Bronchial epithelial cell (primary cell): ENCODE results near the gene PAX5. TPM values are rescaled to one million over a fixed set of nuclear protein-coding genes. Genes with fewer than 3 reads are reported as not detected.

Experiments used
- DNase-seq: peaks from one replicate; pipeline ENCODE4 v3.0.0-alpha.2; 2010; ENCODE audit warnings: low read depth
- FAIRE-seq: peaks from 2 replicates; lab custom pipeline; 2011; peaks lifted over from hg19 to GRCh38; lab: Jason Lieb, UNC
- H3K27me3 ChIP-seq: 2 replicates; pipeline ENCODE4 v1.5.1; 2011; ENCODE audit warnings: low read length; ENCODE audit not compliant: control insufficient read depth, insufficient read depth
- H3K36me3 ChIP-seq: 2 replicates; pipeline ENCODE4 v1.5.1; 2011; ENCODE audit warnings: low read length; ENCODE audit not compliant: control insufficient read depth, insufficient read depth
- H3K4me3 ChIP-seq: 2 replicates; pipeline ENCODE4 v1.5.1; 2011; ENCODE audit warnings: mild to moderate bottlenecking, low read depth, low read length, control low read depth
- total RNA-seq: library from RNA; depleted of rRNA; stranded (reverse); fragments of >200 nt; gene quantifications from 2 replicates; pipeline ENCODE4 v1.2.1, GENCODE V29; 2014
- TF ChIP-seq, protein P1 (sequence below): IDR thresholded peaks from 2 replicates; pipeline ENCODE4 v1.5.1; 2011; ENCODE audit warnings: mild to moderate bottlenecking, moderate library complexity, low read length, control low read depth, inconsistent platforms; ENCODE audit not compliant: insufficient read depth, severe bottlenecking

PAX5 gene
- total RNA-seq, 1 donor from 2014 or later: not detected

- peaks cover 6% of the 10 kb centered on the region for H3K27me3 ChIP-seq
- H3K36me3 ChIP-seq: no peaks in the 10 kb centered on the region
- TF ChIP-seq, protein P1, sequence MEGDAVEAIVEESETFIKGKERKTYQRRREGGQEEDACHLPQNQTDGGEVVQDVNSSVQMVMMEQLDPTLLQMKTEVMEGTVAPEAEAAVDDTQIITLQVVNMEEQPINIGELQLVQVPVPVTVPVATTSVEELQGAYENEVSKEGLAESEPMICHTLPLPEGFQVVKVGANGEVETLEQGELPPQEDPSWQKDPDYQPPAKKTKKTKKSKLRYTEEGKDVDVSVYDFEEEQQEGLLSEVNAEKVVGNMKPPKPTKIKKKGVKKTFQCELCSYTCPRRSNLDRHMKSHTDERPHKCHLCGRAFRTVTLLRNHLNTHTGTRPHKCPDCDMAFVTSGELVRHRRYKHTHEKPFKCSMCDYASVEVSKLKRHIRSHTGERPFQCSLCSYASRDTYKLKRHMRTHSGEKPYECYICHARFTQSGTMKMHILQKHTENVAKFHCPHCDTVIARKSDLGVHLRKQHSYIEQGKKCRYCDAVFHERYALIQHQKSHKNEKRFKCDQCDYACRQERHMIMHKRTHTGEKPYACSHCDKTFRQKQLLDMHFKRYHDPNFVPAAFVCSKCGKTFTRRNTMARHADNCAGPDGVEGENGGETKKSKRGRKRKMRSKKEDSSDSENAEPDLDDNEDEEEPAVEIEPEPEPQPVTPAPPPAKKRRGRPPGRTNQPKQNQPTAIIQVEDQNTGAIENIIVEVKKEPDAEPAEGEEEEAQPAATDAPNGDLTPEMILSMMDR: no peak
- no peak for DNase-seq
- FAIRE-seq: no peak
- H3K4me3 ChIP-seq: no peak overlapping the region
These were observed 154.8 kb downstream of the PAX5 start for GRCh38 chr9:36878986-36879982.

GRCh38 chr9:36877239-36877638, 156.8 kb downstream of the PAX5 start:
- FAIRE-seq: no peak
- TF ChIP-seq, protein P1: no peak
- Histone ChIP-seq H3K36me3 (no peaks in the 10 kb centered on the region), H3K27me3 (peaks cover 6% of the 10 kb centered on the region), H3K4me3 (no peak overlapping the region)
- DNase-seq: no peak

GRCh38 chr9:36876056-36876455, 158.0 kb downstream of the PAX5 start:
- FAIRE-seq (no peak), DNase-seq (no peak)
- TF ChIP-seq, protein P1: no peak

GRCh38 chr9:36874921-36875320, 159.1 kb downstream of the PAX5 start:
- TF ChIP-seq, protein P1: no peak
- FAIRE-seq (no peak), DNase-seq (peak; percentile 14)
- Histone ChIP-seq H3K27me3 (peaks cover 6% of the 10 kb centered on the region), H3K36me3 (no peaks in the 10 kb centered on the region), H3K4me3 (no peak overlapping the region)

More at GRCh38 chr9:36876056-36876455, 158.0 kb downstream of the PAX5 start:
- H3K4me3 ChIP-seq: no peak overlapping the region
- H3K36me3 ChIP-seq: no peaks in the 10 kb centered on the region
- H3K27me3 ChIP-seq: peaks cover 6% of the 10 kb centered on the region

DNA sequence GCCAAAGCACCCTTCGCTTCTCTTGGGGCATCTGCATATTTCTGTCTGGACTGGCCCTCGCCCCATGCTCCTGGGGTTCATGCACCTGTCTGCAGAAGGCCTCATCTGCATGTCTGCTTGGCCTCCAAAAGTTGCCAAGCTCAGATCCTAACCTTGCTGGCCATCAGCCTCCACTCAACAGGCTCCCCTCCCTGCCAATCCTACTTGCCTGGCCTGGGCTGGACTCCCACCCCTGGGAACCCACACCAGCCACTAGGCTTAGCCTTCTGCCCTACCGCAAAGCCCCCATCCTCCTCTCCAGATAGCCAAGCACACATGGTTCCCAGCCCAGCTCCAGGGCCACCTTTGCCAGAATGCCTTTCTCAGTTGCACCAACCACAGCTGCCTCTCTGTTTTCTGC, 159.8 kb downstream of the PAX5 start:
- peaks cover 5% of the 10 kb centered on the region for H3K27me3 ChIP-seq
- H3K36me3 ChIP-seq: no peaks in the 10 kb centered on the region
- no peak for FAIRE-seq
- no peak overlapping the region for H3K4me3 ChIP-seq
- TF ChIP-seq, protein P1: no peak
- DNase-seq: no peak
